Keratinocyte (primary cell): ENCODE results near the gene RNLS. TPM values are rescaled to one million over a fixed set of nuclear protein-coding genes. Genes with fewer than 3 reads are reported as not detected.

Experiments used
- DNase-seq: peaks from one replicate; pipeline ENCODE4 v3.0.0-alpha.2; 2011; ENCODE audit warnings: low read depth, missing footprints, low spot score
- FAIRE-seq: peaks from 2 replicates; lab custom pipeline; 2011; peaks lifted over from hg19 to GRCh38; lab: Jason Lieb, UNC
- H2AFZ ChIP-seq: 2 replicates; pipeline ENCODE4 v1.6.0; 2012; ENCODE audit warnings: low read length, control low read depth, inconsistent platforms; ENCODE audit not compliant: control insufficient read depth
- H3K27ac ChIP-seq: 2 replicates; pipeline ENCODE4 v1.5.1; 2011; ENCODE audit warnings: low read length; ENCODE audit not compliant: control insufficient read depth, insufficient read depth
- H3K27me3 ChIP-seq: 3 replicates; pipeline ENCODE4 v1.6.0; 2011; ENCODE audit warnings: low read length; ENCODE audit not compliant: control insufficient read depth, insufficient read depth; ENCODE audit errors: extremely low read depth
- H3K36me3 ChIP-seq, 2 experiments: 2 replicates in 1 of 2; 3 replicates in 1 of 2; pipeline ENCODE4 v1.5.1; 2011; ENCODE audit warnings: low read length in 2 of 2, mild to moderate bottlenecking in 1 of 2; ENCODE audit not compliant: control insufficient read depth in 2 of 2, insufficient read depth in 2 of 2; ENCODE audit errors: extremely low read depth in 1 of 2
- H3K4me1 ChIP-seq: 3 replicates; pipeline ENCODE4 v1.5.1; 2011; ENCODE audit warnings: low read length; ENCODE audit not compliant: control insufficient read depth, insufficient read depth; ENCODE audit errors: extremely low read depth
- H3K4me2 ChIP-seq: 3 replicates; pipeline ENCODE4 v1.6.0; 2011; ENCODE audit warnings: low read depth, low read length; ENCODE audit not compliant: control insufficient read depth, insufficient read depth; ENCODE audit errors: extremely low read depth
- H3K4me3 ChIP-seq, 3 experiments: fragments of 200-600 bp in 1 of 3; sonication (generic) in 1 of 3; 2 replicates in 2 of 3; 3 replicates in 1 of 3; pipeline ENCODE4 v1.5.1; 2011 to 2016; ENCODE audit warnings: low read length in 3 of 3, mild to moderate bottlenecking in 3 of 3, control low read depth in 2 of 3, inconsistent platforms in 1 of 3, low read depth in 1 of 3, mixed read lengths in 1 of 3, mixed run types in 1 of 3, moderate library complexity in 1 of 3; ENCODE audit not compliant: control insufficient read depth in 2 of 3, insufficient read depth in 2 of 3; ENCODE audit errors: extremely low read depth in 1 of 3
- H3K79me2 ChIP-seq: 2 replicates; pipeline ENCODE4 v1.6.0; 2012; ENCODE audit warnings: low read length; ENCODE audit not compliant: control insufficient read depth, insufficient read depth
- H3K9ac ChIP-seq: 3 replicates; pipeline ENCODE4 v1.6.0; 2011; ENCODE audit warnings: low read length; ENCODE audit not compliant: control insufficient read depth, insufficient read depth; ENCODE audit errors: extremely low read depth
- H3K9me1 ChIP-seq: 3 replicates; pipeline ENCODE4 v1.6.0; 2011; ENCODE audit warnings: low read length; ENCODE audit not compliant: control insufficient read depth, insufficient read depth; ENCODE audit errors: extremely low read depth
- H3K9me3 ChIP-seq: 2 replicates; pipeline ENCODE4 v1.5.1; 2012; ENCODE audit warnings: low read depth, low read length; ENCODE audit not compliant: control insufficient read depth
- H4K20me1 ChIP-seq: 3 replicates; pipeline ENCODE4 v1.6.0; 2011; ENCODE audit warnings: low read length; ENCODE audit not compliant: control insufficient read depth, insufficient read depth; ENCODE audit errors: extremely low read depth
- EZH2 ChIP-seq: IDR thresholded peaks from one replicate; pipeline ENCODE4 v1.6.1; 2012; ENCODE audit warnings: inconsistent platforms, mild to moderate bottlenecking, low read length, moderate library complexity
- dilution Hi-C: fragments of 300-500 bp; cut with MboI; formaldehyde crosslinking; loops from one replicate; pipeline ENCODE4 v1.7.0; 2020; ENCODE audit warnings: low sequenced_read_pairs; ENCODE audit not compliant: extremely low pct_ligation_motif_present
- polyA plus RNA-seq, 5 experiments: library from polyadenylated mRNA; depleted of rRNA in 3 of 5; stranded (reverse) in 3 of 5; stranded (forward) in 1 of 5; unstranded in 1 of 5; fragments of >200 nt; gene quantifications; 1 replicate in 1 of 5; 2 replicates in 3 of 5; 3 replicates in 1 of 5; pipeline versions ENCODE4 v1.2.1 to v1.2.3, GENCODE V29; 2011 to 2012; ENCODE audit warnings: missing spikeins in 2 of 5, low read depth in 1 of 5, low replicate concordance in 1 of 5
- TF ChIP-seq, protein P1 (sequence below), 3 experiments: IDR thresholded peaks in 1 of 3; conservative IDR thresholded peaks in 1 of 3; optimal IDR thresholded peaks in 1 of 3; 2 replicates in 2 of 3; 3 replicates in 1 of 3; pipeline versions ENCODE3 to v1.5.1; 2011; ENCODE audit warnings: low read length in 3 of 3, mild to moderate bottlenecking in 3 of 3, moderate library complexity in 2 of 3, control low read depth in 1 of 3, inconsistent platforms in 1 of 3; ENCODE audit not compliant: insufficient read depth in 2 of 3; ENCODE audit errors: extremely low read depth in 1 of 3

RNLS gene
- polyA plus RNA-seq, 1 donor (not counting 4 experiments of a cell fraction or from before 2014, with no cell fraction given) = 6.8 TPM

DNA sequence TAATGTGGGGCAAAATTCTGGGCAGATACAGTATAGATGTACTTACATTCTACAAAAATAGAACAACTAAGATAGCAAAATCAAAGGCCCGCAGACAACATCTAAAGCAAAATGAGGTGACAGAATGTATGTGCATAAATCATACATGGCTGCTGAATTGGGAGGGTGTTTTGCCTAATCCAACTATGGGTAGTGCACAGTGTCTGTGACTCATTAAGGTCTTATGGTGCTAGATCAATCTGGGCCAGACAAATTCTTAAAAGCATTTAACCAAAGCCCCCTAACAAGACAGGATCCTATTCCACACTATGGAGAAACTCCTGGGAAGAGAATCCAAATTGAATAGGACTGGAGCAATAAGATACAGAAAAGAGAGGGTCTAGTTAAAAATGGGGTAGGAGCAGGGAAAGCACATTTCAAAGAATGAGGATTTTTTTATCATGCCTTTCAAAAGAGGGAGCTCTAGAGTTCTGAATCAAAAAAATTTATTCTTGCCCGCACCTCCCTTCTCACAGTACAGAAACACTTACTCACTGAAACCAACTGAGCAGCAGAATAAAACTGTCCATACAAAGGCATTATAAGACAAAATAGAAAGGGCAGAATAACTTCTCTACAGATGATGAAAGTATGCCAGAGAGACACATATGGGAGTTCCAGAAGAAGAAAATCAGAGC lies 181.3 kb downstream of the RNLS start:
- H3K9ac ChIP-seq = no peak overlapping the region
- H3K79me2 ChIP-seq = no peaks in the 10 kb centered on the region
- H3K9me3 ChIP-seq = no peaks in the 10 kb centered on the region
- H2AFZ ChIP-seq = no peak overlapping the region
- FAIRE-seq (no peak), DNase-seq (no peak)
- no peaks in the 10 kb centered on the region for H3K9me1 ChIP-seq
- TF ChIP-seq, protein P1, sequence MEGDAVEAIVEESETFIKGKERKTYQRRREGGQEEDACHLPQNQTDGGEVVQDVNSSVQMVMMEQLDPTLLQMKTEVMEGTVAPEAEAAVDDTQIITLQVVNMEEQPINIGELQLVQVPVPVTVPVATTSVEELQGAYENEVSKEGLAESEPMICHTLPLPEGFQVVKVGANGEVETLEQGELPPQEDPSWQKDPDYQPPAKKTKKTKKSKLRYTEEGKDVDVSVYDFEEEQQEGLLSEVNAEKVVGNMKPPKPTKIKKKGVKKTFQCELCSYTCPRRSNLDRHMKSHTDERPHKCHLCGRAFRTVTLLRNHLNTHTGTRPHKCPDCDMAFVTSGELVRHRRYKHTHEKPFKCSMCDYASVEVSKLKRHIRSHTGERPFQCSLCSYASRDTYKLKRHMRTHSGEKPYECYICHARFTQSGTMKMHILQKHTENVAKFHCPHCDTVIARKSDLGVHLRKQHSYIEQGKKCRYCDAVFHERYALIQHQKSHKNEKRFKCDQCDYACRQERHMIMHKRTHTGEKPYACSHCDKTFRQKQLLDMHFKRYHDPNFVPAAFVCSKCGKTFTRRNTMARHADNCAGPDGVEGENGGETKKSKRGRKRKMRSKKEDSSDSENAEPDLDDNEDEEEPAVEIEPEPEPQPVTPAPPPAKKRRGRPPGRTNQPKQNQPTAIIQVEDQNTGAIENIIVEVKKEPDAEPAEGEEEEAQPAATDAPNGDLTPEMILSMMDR (optimal IDR thresholded peaks at IDR 0.05 in 1 of 3, IDR thresholded peaks at IDR 0.05 in 1 of 3, conservative IDR thresholded peaks at IDR 0.05 in 1 of 3; ENCODE audit: extremely low read depth in 1 of 3, insufficient read depth in 2 of 3, low read length in 3 of 3) = peak in 2 of 3 experiments; percentile 8 to 37
- no peak for TF ChIP-seq EZH2
- H4K20me1 ChIP-seq = no peaks in the 10 kb centered on the region
- no peak overlapping the region for H3K27ac ChIP-seq
- H3K4me3 ChIP-seq = no peak overlapping the region
- dilution Hi-C loops = no loop called here
- H3K4me1 ChIP-seq = no peaks in the 10 kb centered on the region
- no peaks in the 10 kb centered on the region for H3K36me3 ChIP-seq
- no peaks in the 10 kb centered on the region for H3K27me3 ChIP-seq
- H3K4me2 ChIP-seq = no peak overlapping the region

DNA sequence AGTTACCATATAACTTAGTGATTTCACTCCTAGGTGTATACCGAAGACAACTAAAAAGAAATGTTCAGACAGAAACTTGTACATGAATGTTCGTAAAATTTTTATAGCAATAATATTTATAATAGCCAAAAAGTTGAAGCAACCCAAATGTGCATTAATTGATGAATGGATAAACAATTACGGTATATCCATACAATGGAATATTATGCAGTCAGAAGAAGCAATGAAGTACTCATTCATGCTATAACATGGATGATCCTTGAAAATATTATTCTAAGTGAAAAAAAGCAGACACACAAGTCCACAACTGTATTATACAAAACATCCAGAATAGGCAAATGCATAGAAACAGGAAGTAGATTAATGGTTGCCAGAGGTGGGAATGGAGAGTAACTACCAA lies 183.9 kb downstream of the RNLS start:
- FAIRE-seq = no peak

More for the DNA sequence above, 183.9 kb downstream of the RNLS start:
- Histone ChIP-seq H3K4me3 (no peak overlapping the region), H3K9me3 (no peaks in the 10 kb centered on the region), H3K27me3 (no peaks in the 10 kb centered on the region), H3K36me3 (no peaks in the 10 kb centered on the region), H4K20me1 (no peaks in the 10 kb centered on the region), H3K9ac (no peak overlapping the region), H3K27ac (no peak overlapping the region), H3K4me2 (no peak overlapping the region), H3K9me1 (no peaks in the 10 kb centered on the region), H2AFZ (no peak overlapping the region), H3K79me2 (no peaks in the 10 kb centered on the region), H3K4me1 (no peaks in the 10 kb centered on the region)
- TF ChIP-seq, protein P1 (optimal IDR thresholded peaks at IDR 0.05 in 1 of 3, IDR thresholded peaks at IDR 0.05 in 1 of 3, conservative IDR thresholded peaks at IDR 0.05 in 1 of 3; ENCODE audit: extremely low read depth in 1 of 3, insufficient read depth in 2 of 3, low read length in 3 of 3) = no peak
- no peak for TF ChIP-seq EZH2
- no peak for DNase-seq
- dilution Hi-C loops = no loop called here
